GM19468 (cell line): ENCODE data around the gene DNER.
"Not testable (repeated sequence)": the region's sequence is repeated elsewhere in the genome, so short reads cannot be mapped to it uniquely, and the experiment has no call there.

Source experiments
- ATAC-seq: cut with Tn5 transposase; IDR thresholded peaks from one replicate; pipeline ENCODE4 v1.9.1; 2021; ENCODE audit warnings: mild to moderate bottlenecking, moderate library complexity, moderate number of reproducible peaks; ENCODE audit not compliant: unreplicated experiment; ENCODE audit errors: extremely low read depth

Gene DNER

GRCh38 chr2:229719926-229720647 lies 5.7 kb upstream of the DNER start:
- no peak for ATAC-seq

GRCh38 chr2:229718057-229718456 lies 3.7 kb upstream of the DNER start:
- ATAC-seq, result no peak

- ATAC-seq, result no peak
These were observed 1.6 kb upstream of the DNER start for GRCh38 chr2:229715895-229716507.

- no peak for ATAC-seq
These were observed 584 bp upstream of the DNER start for GRCh38 chr2:229714736-229715541.

- no peak for ATAC-seq
These were observed 830 bp downstream of the DNER start for GRCh38 chr2:229713371-229714079.

GRCh38 chr2:229712136-229712535 lies 2.2 kb downstream of the DNER start:
- ATAC-seq, result no peak

- no peak for ATAC-seq
These were observed 6.0 kb downstream of the DNER start for GRCh38 chr2:229708335-229708734.

- ATAC-seq, result no peak
These were observed 10.3 kb downstream of the DNER start for GRCh38 chr2:229703909-229704630.

- no peak for ATAC-seq
These were observed 12.6 kb downstream of the DNER start for GRCh38 chr2:229701716-229702115.

- ATAC-seq, result no peak
These were observed 13.3 kb downstream of the DNER start for GRCh38 chr2:229701062-229701461.

GRCh38 chr2:229695961-229696360 lies 18.4 kb downstream of the DNER start:
- no peak for ATAC-seq

- not testable (repeated sequence) for ATAC-seq
These were observed 20.5 kb downstream of the DNER start for GRCh38 chr2:229693845-229694244.

- ATAC-seq, result no peak
These were observed 22.7 kb downstream of the DNER start for GRCh38 chr2:229691631-229692030.

- no peak for ATAC-seq
These were observed 25.0 kb downstream of the DNER start for GRCh38 chr2:229689307-229689839.

- no peak for ATAC-seq
These were observed 26.2 kb downstream of the DNER start for GRCh38 chr2:229688141-229688540.

- no peak for ATAC-seq
These were observed 28.0 kb downstream of the DNER start for GRCh38 chr2:229686122-229686919.

GRCh38 chr2:229684942-229685562 lies 29.3 kb downstream of the DNER start:
- no peak for ATAC-seq

- no peak for ATAC-seq
These were observed 34.8 kb downstream of the DNER start for GRCh38 chr2:229679393-229680125.
